Measurements from ENCODE around the gene CDH4. TPM values are rescaled to one million over a fixed set of nuclear protein-coding genes. Genes with fewer than 3 reads are reported as not detected.

CDH4 gene
- total RNA-seq, 1 experiment from 2014 or later, result not detected

DNA sequence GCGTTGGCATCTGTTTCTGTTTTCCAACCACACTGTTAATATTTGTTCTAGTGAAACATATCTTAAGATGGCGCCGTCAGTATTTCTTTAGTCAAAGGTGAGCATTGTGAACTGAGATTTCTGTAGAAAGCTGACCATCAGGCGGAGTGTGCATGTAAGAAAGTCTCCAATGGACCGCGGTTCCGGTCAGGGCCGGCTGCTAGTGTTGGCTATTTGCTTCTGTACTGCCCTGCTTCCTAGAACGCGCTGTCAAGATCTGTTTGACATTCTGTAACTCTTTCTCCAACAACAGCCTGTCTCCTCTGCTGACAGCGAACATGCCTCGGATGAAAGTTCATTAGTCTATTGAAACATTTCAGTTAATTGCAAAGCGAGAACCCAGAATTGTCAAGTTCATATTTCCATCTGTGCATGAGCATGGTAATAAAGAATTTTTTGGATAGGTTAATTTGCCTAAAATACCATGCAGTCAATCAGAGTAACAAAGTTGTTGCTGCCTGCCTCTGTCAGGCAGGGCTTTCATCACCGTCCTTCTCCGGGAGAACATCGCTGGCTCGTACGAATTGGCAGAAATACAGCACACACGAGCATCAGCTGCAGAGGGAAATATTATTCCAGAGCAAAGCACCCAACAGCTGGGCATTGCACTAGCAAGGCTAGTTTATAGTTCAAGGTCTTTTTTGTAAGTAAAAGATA, 369.1 kb downstream of the CDH4 start:
- no peaks in the 10 kb centered on the region for H3K4me1 ChIP-seq (replicated peaks; ENCODE audit: insufficient read depth)
- no peak overlapping the region for H3K27ac ChIP-seq
- H3K27me3 ChIP-seq (ENCODE audit: insufficient read depth, low read depth), result peaks cover 99% of the 10 kb centered on the region
- CTCF ChIA-PET, result no interaction called here
- no peaks in the 10 kb centered on the region for H3F3A ChIP-seq (ENCODE audit: insufficient read depth, low read depth)
- TF ChIP-seq EZH2 (IDR thresholded peaks at IDR 0.05; ENCODE audit: low read depth) (no peak; the same call in 1 of the 2 replicates), CTCF (conservative IDR thresholded peaks at IDR 0.05) (no peak)
- POLR2A ChIA-PET (ENCODE audit: unreplicated experiment), result no interaction called here
- no peaks in the 10 kb centered on the region for H3K9me2 ChIP-seq (ENCODE audit: insufficient read depth)
- no peak overlapping the region for H3K4me2 ChIP-seq
- peaks cover 3% of the 10 kb centered on the region; the same call in 1 of the 2 replicates for H4K20me1 ChIP-seq (ENCODE audit: insufficient read depth)
- H3K9me3 ChIP-seq (ENCODE audit: insufficient read depth, low read depth), result no peaks in the 10 kb centered on the region
- intact Hi-C loops (cut with micrococcal nuclease; ENCODE audit: unreplicated experiment), result no loop called here
- H2AFZ ChIP-seq, result no peak overlapping the region
- H3K4me3 ChIP-seq, result no peak overlapping the region
- no TSS peak for BruUV-seq (replicated peaks)
- no peaks in the 10 kb centered on the region for H3K79me2 ChIP-seq (ENCODE audit: low read depth)
- no peaks in the 10 kb centered on the region for H3K36me3 ChIP-seq (ENCODE audit: low read depth)
- DNase-seq, result no peak

DNA sequence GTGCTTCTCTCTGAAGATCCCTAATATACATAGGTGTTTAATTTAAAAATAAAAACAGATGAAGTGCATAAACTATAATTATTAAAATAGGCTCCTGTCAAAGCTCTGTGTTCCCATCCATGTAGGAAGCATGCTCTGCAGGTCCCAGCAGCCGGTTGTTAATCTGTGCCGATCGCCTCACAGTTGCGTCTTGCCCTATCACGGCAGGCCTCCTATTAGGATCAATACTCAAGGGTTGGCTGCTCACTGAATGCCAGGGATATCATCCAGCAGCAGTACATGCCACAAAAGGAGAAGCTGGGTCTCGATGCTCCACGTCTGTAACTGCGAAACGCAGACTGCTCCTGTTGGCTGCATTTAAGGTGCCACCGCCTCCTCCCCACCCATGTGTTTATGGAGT, 369.8 kb downstream of the CDH4 start:
- Histone ChIP-seq H3K4me2 (no peak overlapping the region), H3K4me3 (no peak overlapping the region), H2AFZ (no peak overlapping the region), H3K4me1 (replicated peaks; ENCODE audit: insufficient read depth) (no peaks in the 10 kb centered on the region), H3F3A (ENCODE audit: insufficient read depth, low read depth) (no peaks in the 10 kb centered on the region), H3K9me2 (ENCODE audit: insufficient read depth) (no peaks in the 10 kb centered on the region), H3K27ac (no peak overlapping the region), H3K36me3 (ENCODE audit: low read depth) (no peaks in the 10 kb centered on the region), H4K20me1 (ENCODE audit: insufficient read depth) (peaks cover 3% of the 10 kb centered on the region; the same call in 1 of the 2 replicates), H3K27me3 (ENCODE audit: insufficient read depth, low read depth) (peaks cover 99% of the 10 kb centered on the region), H3K79me2 (ENCODE audit: low read depth) (no peaks in the 10 kb centered on the region), H3K9me3 (ENCODE audit: insufficient read depth, low read depth) (no peaks in the 10 kb centered on the region)
- ChIA-PET POLR2A (ENCODE audit: unreplicated experiment) (no interaction called here), CTCF (no interaction called here)
- intact Hi-C loops (cut with micrococcal nuclease; ENCODE audit: unreplicated experiment), result no loop called here
- no TSS peak for BruUV-seq (replicated peaks)
- no peak for TF ChIP-seq CTCF (conservative IDR thresholded peaks at IDR 0.05)
- TF ChIP-seq EZH2 (IDR thresholded peaks at IDR 0.05; ENCODE audit: low read depth), result no peak
- DNase-seq, result no peak

DNA sequence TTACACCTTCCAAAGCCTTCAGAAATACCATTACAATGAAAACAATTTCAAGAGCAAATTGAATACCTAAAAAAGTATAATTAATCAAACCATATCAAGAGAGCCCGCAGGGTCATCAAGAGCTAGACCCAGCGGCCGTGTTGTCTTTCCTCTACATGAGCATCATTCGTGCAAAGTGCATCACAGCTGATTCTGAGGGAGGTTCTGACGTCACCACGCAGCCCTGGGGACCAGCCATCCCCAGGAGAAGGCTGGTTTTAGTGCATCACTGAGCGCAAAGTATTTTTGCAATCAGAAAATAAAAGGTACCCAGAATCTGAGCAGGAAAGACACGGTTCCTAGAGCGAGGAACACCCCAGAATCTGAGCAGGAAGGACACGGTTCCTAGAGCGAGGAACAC, 371.4 kb downstream of the CDH4 start:
- Histone ChIP-seq H3K36me3 (ENCODE audit: low read depth) (no peaks in the 10 kb centered on the region), H3F3A (ENCODE audit: insufficient read depth, low read depth) (no peaks in the 10 kb centered on the region), H3K9me3 (ENCODE audit: insufficient read depth, low read depth) (no peaks in the 10 kb centered on the region), H3K4me2 (no peak overlapping the region), H3K27me3 (ENCODE audit: insufficient read depth, low read depth) (peaks cover 99% of the 10 kb centered on the region), H4K20me1 (ENCODE audit: insufficient read depth) (peaks cover 3% of the 10 kb centered on the region; the same call in 1 of the 2 replicates), H2AFZ (no peak overlapping the region), H3K9me2 (ENCODE audit: insufficient read depth) (no peaks in the 10 kb centered on the region), H3K4me1 (replicated peaks; ENCODE audit: insufficient read depth) (no peaks in the 10 kb centered on the region), H3K27ac (no peak overlapping the region), H3K79me2 (ENCODE audit: low read depth) (no peaks in the 10 kb centered on the region), H3K4me3 (no peak overlapping the region)
- ChIA-PET CTCF (no interaction called here), POLR2A (ENCODE audit: unreplicated experiment) (no interaction called here)
- no peak for DNase-seq
- intact Hi-C loops (cut with micrococcal nuclease; ENCODE audit: unreplicated experiment), result no loop called here
- BruUV-seq (replicated peaks), result no TSS peak
- no peak for TF ChIP-seq EZH2 (IDR thresholded peaks at IDR 0.05; ENCODE audit: low read depth)
- TF ChIP-seq CTCF (conservative IDR thresholded peaks at IDR 0.05), result no peak
